ENCODE measurements around the gene CCDC85C.

Gene CCDC85C

DNA sequence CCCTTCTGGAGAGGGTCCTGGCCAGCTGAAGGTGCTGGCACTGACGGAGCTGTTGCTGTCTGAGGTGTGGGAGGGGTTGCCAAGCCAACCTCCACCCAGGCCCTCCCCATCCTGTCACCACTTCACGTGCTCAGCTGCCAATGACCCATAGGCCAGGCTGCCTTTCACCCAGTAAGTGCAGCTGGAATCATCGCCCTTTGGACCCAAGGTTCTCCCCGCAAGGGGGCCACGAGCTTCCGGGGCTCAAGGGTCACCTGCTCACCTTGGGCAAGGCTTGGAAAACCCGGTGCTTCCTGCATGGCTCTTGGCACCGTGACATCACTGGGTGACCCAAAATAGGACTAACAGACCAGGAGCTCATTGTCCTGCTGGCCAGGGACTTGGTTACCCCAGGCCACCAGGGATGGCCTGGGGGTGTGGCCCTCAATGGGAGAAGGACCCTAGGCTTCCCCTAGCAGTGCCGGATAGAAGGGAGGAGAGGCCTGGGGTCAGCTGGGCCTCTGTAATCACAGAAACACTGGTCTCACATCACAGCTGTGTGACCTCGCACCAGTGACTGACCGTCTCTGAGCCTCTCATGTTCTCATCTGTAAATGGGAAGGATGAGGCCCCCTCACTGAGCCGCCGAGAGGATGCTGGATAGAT, 51.3 kb downstream of the CCDC85C start:
- DNase-seq = no peak

DNA sequence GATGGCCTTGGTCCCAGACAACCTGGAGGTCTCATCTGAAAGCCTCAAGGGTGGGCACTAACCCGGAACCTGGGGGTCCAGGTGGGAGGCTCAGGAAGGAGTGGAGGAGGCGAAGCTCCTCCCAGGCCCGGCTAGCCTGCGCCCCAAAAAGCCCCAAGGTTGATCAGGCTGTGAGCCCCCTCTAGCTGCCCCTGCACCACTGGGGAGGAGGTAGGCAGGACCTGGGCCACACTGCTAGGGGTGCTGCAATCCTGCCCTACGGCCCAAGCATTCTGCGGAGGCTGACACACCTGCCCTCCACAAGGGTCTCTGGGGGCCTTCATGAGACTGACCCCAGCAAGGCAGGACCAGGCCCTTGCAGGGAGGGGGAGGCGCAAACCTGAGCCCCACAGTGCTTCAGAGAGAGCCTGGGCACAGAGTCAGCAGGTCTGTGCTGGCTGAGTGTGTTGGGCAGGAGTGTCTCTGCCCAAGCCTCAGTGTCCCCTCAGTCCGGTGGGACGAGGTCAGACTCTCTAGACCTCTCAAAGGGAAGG, 51.9 kb downstream of the CCDC85C start:
- DNase-seq = no peak

DNA sequence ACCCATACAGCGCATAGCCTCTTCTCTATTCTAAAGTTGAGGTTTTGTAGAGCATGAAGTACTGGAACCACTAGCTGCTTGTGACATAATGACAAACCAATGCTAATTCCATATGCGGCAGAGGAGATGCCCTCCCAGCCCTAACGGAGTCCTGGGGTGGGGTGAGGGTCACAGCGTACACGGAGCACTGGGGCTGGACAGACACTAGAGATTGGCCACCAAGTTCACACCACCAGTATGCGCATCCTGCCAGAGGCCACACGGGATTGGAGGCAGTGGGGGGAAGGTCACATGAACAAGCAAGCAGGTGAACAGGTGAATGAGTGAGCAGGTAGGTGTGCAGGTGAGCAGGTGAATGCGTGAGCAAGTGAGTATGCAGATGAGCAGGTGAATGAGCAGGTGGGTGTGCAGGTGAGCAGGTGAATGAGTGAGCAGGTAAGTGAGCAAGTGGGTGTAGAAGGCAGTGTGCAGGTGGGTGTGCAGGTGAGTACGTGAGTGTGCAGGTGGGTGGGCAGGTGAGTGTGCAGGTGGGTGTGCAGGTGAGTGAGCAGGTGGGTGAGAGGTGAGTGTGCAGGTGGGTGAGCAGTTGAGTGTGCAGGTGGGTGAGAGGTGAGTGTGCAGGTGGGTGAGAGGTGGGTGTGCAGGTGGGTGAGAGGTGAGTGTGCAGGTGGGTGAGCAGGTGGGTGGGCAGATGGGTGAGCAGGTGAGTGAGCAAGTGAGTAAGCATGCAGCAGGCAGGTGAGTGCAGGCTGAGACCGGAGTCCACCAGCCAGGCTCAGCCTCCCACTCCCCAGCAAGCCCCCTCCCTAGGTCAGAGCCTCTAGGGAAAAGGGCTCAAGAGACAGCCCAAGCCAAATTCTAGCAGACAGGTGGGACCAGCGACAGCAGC, 52.7 kb downstream of the CCDC85C start:
- no peak for DNase-seq

DNA sequence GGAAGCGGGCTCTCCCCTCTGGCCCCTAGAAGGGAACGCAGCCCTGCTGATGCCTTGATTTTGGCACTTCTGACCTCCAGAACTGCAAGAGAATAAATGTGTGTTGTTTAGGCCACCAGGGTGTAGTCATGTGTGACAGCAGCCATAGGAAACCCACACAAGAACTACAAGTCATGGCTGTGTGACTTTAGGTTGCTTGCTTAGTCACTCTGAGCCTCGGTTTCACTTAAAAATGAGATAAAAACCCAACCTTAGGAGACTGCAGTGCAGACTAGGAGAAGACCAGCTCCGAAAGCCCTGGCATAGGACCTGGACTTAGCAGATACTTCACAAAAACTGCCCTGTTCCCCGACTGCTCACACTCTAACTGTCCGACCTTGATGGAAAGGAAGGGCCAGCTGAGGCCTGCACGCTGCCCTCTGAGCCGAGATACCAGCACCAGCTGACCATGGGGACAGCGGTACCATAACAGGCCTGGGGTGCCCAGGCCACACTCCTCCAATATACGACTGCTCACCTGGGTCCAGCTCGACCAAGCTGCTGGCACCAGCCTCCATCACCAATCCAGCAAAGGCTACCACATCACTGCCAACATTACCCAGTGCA, 53.5 kb downstream of the CCDC85C start:
- DNase-seq = no peak

DNA sequence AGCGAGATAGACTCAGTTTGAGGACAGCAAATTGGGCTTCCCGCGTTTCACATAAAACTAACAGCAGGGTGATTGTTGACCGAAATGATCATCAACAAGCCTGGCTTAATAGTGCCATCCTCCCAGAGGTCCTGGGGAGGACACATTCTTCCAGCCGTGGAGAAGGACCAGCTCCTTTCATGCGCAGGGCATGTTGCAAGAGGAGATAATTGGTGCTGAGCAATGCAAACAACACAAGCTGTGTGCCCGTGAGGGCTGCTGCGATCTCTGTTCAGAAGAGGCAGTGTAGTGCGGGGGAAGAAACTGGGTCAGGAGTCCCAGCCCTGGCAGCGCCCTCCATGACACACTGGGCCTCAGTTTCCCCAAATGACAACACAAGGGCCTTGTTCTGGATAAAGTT, 54.3 kb downstream of the CCDC85C start:
- DNase-seq = no peak

DNA sequence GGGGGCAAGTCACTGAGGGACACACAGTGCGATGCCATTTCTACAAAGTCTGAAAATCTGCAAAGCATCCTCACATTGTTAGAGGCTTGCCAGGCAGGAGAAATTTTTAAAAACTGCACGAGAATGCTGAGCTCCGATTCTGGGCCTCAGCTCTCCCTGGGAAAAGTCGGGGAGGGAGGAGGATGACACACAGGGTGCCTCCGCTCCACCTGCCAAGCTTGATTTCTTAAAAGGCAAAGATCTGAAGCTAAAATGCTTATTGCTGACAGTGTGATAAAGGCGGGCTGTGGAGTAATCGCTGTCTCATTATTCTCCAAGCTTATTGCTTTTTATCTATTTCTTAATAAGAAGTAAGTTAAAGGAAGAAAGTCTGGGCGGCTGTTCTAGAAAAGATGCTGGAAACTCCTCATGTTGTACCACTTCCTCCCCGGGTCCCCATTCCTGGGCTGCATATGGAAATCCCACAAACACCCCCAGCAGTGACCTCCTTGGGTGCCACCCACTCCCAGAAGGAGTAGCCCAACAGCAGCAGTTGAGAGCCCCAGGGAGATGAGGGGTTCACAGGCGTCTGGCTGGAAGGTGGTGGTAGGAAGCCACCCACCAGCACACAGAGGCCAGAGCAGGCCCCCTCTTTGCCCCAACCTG, 55.0 kb downstream of the CCDC85C start:
- no peak for DNase-seq

DNA sequence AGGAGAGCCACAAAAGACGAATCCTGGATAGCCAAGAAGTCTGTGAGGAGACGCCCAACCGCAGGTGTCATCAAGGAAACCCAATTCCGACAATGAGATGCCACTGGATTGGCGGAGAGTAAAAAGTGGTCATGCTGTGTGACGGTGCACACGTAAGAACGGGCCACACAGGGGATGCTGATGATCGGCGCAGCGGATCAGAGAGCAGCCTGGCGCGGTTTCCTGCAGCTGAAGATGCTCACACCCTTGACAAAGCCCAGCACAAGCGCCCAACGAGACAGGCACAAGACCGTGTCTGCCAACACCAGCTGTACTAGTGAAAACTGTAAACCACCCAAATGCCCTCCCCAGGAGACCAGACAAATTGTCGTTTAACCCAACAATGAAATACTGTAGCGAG, 55.8 kb downstream of the CCDC85C start:
- no peak for DNase-seq

DNA sequence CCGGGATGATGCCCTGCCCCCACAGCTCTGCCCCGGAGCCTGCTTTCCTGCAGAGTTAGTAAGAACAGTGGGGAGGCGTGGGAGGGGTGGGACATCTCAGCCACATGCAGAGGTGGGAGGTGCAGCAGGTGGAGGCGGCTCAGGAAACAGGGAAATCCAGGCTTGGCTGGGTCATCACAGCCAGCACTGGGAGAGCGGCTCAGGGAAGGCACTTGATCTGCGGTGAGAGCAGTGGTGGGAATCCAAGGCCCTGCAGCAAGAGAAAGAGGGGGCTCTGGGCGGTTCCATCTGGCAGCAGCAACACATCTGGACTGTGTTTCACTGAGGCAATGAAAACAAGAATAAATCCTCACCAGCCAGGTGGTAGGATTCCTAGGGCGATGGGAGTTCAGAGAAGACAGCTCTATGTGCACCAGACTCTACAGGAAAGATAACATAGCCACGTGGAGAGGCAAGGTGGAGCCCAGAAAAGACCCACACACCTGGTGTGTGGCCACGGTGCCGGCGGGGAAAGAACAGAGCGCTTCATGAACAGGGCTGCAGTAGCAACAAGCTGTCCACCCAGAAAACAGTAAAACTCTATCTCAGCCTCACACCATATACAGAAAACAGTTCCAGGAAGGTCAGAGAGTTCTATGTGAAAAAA, 57.6 kb downstream of the CCDC85C start:
- DNase-seq = no peak

DNA sequence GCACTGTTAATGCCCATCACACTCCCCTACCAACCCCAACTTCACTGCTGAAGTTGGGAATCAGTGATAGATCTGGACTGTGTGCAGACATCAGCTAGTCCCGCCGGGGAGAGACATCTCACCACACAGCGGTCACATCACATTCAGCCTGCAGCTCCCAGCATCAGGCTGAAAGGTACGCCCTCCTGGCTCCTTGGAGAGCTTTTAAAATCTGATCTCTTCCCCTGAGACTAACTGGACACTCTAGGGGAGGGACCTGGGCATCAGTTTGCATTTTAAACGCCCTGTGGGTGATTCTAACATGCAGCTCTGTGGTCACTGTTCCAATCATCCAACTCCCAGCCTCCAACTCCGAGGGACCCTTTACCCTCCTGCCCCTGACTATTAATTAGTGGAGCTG, 58.4 kb downstream of the CCDC85C start:
- no peak for DNase-seq

DNA sequence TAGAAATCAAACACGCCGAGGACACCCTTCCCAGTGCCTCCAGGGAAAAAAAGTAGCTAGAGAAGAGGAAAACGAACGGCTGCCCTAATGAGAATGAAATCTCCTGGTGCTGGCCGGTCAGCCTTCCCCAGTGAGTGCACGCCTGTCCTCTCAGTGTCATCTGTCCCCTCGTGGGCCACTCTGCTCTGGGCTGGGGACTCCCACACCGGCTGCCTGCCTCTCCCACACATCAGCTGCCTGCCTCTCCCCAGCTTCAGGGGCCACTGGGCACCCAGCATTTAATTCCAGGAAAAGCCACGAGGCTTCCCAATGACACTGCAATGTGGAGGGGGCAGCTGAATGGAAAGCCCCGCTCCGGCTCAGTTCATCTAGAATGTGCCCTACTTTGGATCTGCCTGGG, 59.0 kb downstream of the CCDC85C start:
- DNase-seq = no peak

DNA sequence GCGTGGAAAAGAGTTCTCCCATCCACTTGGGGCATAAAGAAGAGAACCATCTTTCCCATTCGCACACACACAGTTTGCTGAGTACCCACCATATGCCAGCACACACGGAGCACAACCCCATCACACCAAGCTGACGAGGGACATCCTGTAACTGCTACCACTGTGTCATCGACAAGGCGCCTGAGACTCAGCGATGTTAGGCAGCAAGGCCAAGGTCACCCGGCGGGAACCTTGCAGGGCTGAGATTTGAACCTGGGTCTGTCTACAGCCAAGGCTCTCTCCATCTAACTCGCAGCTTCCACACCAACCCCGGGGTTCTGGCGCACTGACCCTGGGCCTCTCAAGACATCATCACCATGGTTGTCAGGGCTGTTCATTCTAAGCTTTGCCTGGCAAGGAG, 60.0 kb downstream of the CCDC85C start:
- DNase-seq = no peak

DNA sequence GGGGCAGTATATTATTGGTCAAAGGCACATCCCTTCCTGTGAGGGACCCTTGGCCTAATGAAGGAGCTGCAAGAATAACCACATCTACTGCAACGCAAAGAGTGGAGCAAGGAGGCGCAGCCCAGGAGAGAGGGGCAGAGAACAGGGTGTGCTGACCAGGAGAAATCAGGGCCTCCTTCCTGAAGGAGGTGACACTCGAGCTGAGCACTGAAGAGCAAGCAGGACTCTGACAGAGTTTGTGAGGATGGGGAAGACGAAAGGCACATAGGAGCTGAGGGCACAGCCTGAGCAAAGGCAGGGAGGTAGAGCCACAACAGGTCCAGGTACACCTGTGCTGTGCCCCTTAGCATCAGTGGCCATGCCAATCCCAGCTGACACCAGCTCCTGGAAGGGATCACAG, 60.6 kb downstream of the CCDC85C start:
- no peak for DNase-seq

DNA sequence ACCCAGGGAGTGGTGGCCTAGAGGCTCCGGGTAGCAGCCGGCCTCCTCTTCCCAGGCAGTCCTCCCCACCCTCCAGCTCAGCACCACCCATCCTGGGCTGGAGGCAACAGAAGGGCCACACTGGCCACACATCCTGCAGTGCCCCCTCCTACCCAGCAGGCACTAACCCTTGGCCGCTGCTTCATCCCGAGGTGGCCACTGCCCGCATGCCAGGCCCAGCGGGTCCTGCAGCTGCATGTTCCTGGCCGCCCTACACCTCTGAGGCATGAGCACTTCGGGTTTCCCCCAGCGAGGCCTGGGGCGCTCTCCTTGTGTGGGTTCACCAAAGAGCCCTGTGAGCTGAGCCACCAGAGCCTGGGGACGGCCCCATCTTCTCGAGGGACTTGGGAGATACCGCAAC, 61.4 kb downstream of the CCDC85C start:
- DNase-seq = no peak

DNA sequence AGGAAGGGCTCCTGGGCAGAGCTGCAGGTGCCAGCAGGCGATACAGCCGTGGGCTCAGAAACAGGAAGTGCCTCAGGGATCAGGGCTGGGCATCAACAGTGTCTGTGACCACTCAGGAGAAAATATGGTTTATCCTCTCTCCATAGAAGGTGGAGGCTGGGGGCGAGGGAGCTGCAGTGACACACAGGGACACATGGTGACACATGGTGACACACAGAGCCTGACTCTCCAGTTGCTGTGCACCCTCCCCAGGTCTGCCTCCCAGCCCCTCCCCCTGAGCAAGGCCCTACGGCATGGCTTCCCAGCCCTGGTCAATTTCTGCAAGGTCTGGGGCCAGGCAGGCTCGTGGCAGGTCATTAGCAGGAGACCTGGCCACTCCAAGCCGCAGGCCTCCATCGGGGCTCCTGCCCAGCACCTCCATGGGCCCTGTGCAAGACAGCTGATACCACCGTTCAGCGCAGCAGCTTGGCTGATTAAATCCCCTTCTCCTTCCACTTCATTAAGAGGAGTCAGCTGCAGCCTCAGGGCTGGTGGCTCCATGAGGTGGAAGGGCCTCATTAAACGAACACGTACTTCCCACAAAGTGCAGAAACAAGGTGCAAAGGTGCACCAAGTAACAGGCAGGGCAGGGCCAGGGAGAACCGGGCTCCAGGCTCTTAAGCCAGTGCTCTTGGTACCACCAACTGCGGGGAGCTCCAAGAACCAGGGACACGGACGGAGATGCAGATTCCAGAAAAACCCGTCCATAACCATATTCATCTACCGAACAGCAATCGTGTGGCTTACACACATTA, 62.1 kb downstream of the CCDC85C start:
- DNase-seq = no peak

DNA sequence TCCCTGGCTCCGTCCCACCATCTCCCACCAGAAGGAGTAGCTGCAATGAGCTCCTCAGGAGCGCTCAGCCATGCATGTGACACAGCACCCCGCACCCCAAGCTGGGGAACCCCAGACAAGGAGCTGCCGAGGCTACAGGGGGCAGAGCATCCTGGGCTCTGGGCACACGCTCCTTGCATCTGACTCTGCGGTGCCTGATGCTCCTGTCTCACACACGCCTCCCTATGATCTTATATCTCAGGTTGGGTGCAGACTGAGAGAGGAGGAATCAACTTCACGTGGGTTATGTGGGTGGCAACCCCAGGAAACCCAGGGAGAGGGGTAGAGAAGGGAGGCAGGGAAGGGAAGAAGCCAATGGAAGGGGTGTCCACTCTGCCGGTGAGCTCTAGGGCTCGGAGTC, 62.8 kb downstream of the CCDC85C start:
- DNase-seq = no peak

DNA sequence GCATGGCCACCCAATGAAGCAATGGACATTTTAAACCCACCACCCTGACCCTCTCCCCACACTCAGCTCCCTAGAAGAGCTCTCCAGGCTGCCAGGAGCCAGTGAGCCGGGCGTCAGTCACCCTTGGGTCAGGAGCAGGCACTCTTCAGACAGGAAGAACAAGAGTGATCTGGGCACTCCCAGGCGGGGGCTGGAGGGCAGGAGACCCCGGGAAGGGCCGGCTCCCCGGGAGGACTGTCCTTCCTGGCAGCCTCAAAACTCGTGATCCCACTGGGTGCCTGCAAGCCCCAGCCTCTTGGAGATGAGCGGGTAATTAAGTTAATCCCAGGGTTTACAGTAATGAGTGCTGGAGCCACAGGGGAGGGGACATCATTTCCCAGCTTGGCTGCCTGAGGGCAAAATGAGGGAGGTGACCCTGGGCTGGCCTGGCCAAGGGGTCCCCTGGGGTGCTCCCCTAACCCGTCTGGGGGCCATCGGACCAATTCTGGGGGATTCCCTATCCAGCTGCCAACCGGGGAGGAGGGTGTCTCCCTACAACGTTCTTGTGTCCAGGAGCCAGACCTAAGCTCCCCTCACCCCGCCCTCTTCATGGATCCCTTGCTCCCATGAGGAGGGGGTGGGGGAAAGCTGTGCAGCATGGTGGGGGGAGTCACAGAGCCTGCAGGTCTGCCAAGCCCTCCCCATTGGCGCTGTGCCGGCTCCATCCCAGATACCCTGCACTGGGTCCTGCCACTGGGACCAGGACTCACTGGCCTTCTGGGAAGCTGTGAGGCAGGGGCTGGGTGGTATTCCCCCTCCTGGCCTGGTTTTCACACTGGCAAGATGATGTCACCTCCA, 63.6 kb downstream of the CCDC85C start:
- no peak for DNase-seq

DNA sequence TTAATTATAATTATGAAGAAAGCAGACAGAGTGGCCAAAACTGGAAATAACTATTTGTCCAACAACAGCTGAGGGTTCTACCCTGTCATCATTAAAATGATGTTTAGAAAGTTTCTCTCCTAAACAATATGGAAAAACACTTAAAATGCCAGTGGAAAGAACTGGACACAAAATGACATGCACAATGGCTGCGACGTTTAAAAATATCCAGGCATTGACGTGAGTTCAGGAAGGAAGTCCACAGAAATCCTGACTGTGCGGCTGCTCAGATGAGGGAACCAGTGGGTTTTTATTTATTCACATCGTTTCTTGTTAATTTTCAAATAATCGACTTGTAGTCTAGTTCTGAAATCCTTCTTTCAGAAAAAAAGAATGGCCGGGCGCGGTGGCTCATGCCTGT, 64.5 kb downstream of the CCDC85C start:
- DNase-seq = no peak

DNA sequence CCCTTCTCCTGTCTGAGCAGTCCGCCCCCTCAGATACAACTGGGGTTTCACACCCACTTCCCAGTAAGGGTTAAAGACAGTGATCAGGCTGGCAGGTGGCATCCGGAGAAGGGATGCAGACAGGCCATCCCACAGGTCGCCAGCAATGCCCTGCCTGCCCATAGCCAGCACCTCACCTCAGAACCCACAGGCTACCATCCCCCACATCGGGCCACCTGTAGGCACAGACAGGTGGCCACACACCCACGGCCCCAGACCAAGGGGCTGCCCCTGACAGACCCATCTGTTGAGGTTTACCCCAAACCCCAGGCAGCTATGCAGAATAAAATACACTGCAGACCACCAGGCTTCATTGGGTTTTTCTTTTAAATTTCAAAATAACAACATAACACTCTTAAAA, 65.3 kb downstream of the CCDC85C start:
- DNase-seq = no peak

DNA sequence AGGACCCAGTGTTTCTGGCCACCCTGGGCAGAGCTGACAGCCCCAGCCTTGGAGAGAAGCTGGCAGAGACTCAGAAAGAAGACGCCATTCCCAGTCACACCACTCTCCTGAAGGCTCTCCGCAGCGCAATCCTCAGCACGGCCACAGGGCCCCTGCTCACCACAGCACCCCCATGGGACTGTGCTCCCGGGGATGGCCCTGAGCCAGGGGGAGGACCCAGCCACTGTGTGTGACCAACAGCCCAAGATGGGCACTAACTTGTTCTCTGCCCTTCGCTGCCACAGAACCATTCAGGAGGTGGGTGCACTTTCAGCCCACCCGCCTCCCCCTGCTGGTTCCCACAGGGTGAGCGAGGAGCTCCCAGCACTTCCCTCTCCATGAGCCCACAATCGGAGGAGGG, 65.7 kb downstream of the CCDC85C start:
- DNase-seq = no peak

DNA sequence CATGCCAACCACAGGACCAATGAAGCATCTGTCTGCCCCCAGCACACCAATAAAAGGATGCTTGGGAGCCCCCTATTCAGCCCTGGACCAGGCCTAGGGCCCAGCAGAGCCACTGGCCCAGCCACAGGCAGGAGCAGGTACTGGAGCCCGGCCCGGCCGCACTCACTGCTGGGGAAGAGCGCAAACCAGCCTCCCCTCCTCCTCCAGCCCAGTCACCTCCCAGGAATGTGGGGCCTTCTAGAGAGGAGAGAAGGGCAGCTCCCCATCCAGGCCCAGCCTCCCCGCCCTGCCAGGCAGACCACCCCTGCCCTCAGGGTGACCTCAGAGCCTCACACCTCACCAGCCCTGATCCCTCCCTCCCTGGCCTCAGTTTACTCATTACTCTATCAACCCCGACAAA, 66.6 kb downstream of the CCDC85C start:
- no peak for DNase-seq

Measured in activated gamma-delta T cell treated with Interleukin-2 at 50 U/mL for 16 hours (primary cell).